HG03460 (cell line): ENCODE measurements around the gene DPH7.
"Not testable (repeated sequence)": the region's sequence is repeated elsewhere in the genome, so short reads cannot be mapped to it uniquely, and the experiment has no call there.

Experiments used
- ATAC-seq: cut with Tn5 transposase; IDR thresholded peaks from one replicate; pipeline ENCODE4 v1.9.1; 2021; ENCODE audit not compliant: unreplicated experiment

Gene DPH7

GRCh38 chr9:137606734-137607138 is 28.0 kb upstream of the DPH7 start:
- ATAC-seq, result no peak

GRCh38 chr9:137606005-137606621 is 27.4 kb upstream of the DPH7 start:
- ATAC-seq, result peak; percentile 10

GRCh38 chr9:137605121-137606004 is 26.6 kb upstream of the DPH7 start, which contains the start of gene ARRDC1:
ARRDC1 (plus strand) TSS chr9:137605686; CDS start chr9:137605718, 32 bp downstream.
- ATAC-seq, result peak; percentile 74

GRCh38 chr9:137604345-137605086 is 25.8 kb upstream of the DPH7 start:
- ATAC-seq, result no peak

GRCh38 chr9:137603879-137604278 is 25.2 kb upstream of the DPH7 start:
- no peak for ATAC-seq

- no peak for ATAC-seq
Measured at GRCh38 chr9:137602661-137603060, 23.9 kb upstream of the DPH7 start.

GRCh38 chr9:137598943-137599342 is 20.2 kb upstream of the DPH7 start:
- no peak for ATAC-seq

- ATAC-seq, result not testable (repeated sequence)
Measured at GRCh38 chr9:137596577-137596976, 17.9 kb upstream of the DPH7 start.

- no peak for ATAC-seq
Measured at GRCh38 chr9:137593176-137593575, 14.5 kb upstream of the DPH7 start.

GRCh38 chr9:137592767-137593166 is 14.0 kb upstream of the DPH7 start:
- no peak for ATAC-seq

GRCh38 chr9:137590469-137591383 is 12.0 kb upstream of the DPH7 start, which contains the start of gene ZMYND19:
ZMYND19 (minus strand) TSS chr9:137590512; CDS start chr9:137590263, 249 bp downstream.
- peak; percentile 82 for ATAC-seq

GRCh38 chr9:137590123-137590468 is 11.4 kb upstream of the DPH7 start:
- ATAC-seq, result peak; percentile 19

GRCh38 chr9:137589441-137590122 is 10.9 kb upstream of the DPH7 start:
- peak; percentile 17 for ATAC-seq

GRCh38 chr9:137588891-137589290 is 10.2 kb upstream of the DPH7 start:
- no peak for ATAC-seq

GRCh38 chr9:137588311-137588710 is 9.6 kb upstream of the DPH7 start:
- no peak for ATAC-seq

GRCh38 chr9:137586854-137587253 is 8.1 kb upstream of the DPH7 start:
- ATAC-seq, result no peak

- ATAC-seq, result no peak
Measured at GRCh38 chr9:137583957-137584356, 5.2 kb upstream of the DPH7 start.

- no peak for ATAC-seq
Measured at GRCh38 chr9:137583347-137583746, 4.6 kb upstream of the DPH7 start.

GRCh38 chr9:137582286-137582860 is 3.6 kb upstream of the DPH7 start:
- no peak for ATAC-seq
